Epidermal melanocyte (primary cell): ENCODE measurements around the gene TGM4.
"Not testable (repeated sequence)": the region's sequence is repeated elsewhere in the genome, so short reads cannot be mapped to it uniquely, and the experiment has no call there.

Source experiments
- DNase-seq: peaks from one replicate; pipeline ENCODE4 v3.0.0; 2011; ENCODE audit warnings: low spot score; ENCODE audit not compliant: insufficient read length

Gene TGM4

GRCh38 chr3:44914936-44915335, 40.5 kb downstream of the TGM4 start:
- DNase-seq = no peak

- no peak for DNase-seq
Measured at GRCh38 chr3:44915702-44916438, 41.5 kb downstream of the TGM4 start.

GRCh38 chr3:44918087-44918486, 43.7 kb downstream of the TGM4 start:
- no peak for DNase-seq

- DNase-seq = no peak
Measured at GRCh38 chr3:44918581-44918980, 44.2 kb downstream of the TGM4 start.

GRCh38 chr3:44920081-44920480, 45.7 kb downstream of the TGM4 start:
- no peak for DNase-seq

- no peak for DNase-seq
Measured at GRCh38 chr3:44923632-44924456, 49.4 kb downstream of the TGM4 start.

GRCh38 chr3:44924457-44925084, 50.2 kb downstream of the TGM4 start:
- DNase-seq = no peak

GRCh38 chr3:44926172-44926571, 51.8 kb downstream of the TGM4 start:
- DNase-seq = no peak

GRCh38 chr3:44926921-44927320, 52.5 kb downstream of the TGM4 start:
- DNase-seq = no peak

- no peak for DNase-seq
Measured at GRCh38 chr3:44927371-44927770, 53.0 kb downstream of the TGM4 start.

GRCh38 chr3:44929782-44930181, 55.4 kb downstream of the TGM4 start:
- no peak for DNase-seq

- DNase-seq = no peak
Measured at GRCh38 chr3:44930911-44931310, 56.5 kb downstream of the TGM4 start.

GRCh38 chr3:44931791-44932190, 57.4 kb downstream of the TGM4 start:
- no peak for DNase-seq

GRCh38 chr3:44932271-44932670, 57.9 kb downstream of the TGM4 start:
- no peak for DNase-seq

- DNase-seq = no peak
Measured at GRCh38 chr3:44932986-44933944, 58.9 kb downstream of the TGM4 start.

GRCh38 chr3:44939581-44940036, 65.2 kb downstream of the TGM4 start:
- no peak for DNase-seq

GRCh38 chr3:44942202-44942921, 68.0 kb downstream of the TGM4 start:
- DNase-seq = no peak

GRCh38 chr3:44948239-44948638, 73.8 kb downstream of the TGM4 start:
- no peak for DNase-seq

- not testable (repeated sequence) for DNase-seq
Measured at GRCh38 chr3:44949770-44950169, 75.4 kb downstream of the TGM4 start.

GRCh38 chr3:44950275-44950734, 75.9 kb downstream of the TGM4 start:
- no peak for DNase-seq
